Astrocyte (in vitro differentiated cells and primary cell): ENCODE results near the gene EFCC1.

Experiments used
- CTCF ChIP-seq: IDR thresholded peaks from 2 replicates; pipeline ENCODE4 v1.5.1; 2011; ENCODE audit warnings: low read depth, mild to moderate bottlenecking, inconsistent platforms, low read length, moderate library complexity; ENCODE audit not compliant: insufficient read depth
- EZH2 ChIP-seq: IDR thresholded peaks from 2 replicates; pipeline ENCODE4 v1.6.1; 2012; ENCODE audit warnings: mild to moderate bottlenecking, low read length, inconsistent platforms; ENCODE audit not compliant: insufficient read depth

GRCh38 chr3:129018751-129019150 lies 17.6 kb downstream of the EFCC1 start:
- TF ChIP-seq CTCF: no peak
- no peak for TF ChIP-seq EZH2
